Lower leg skin (tissue), 4 donors: ENCODE data around the gene CD226. TPM values are rescaled to one million over a fixed set of nuclear protein-coding genes. Genes with fewer than 3 reads are reported as not detected.

Experiments used
- DNase-seq, 2 donors: peaks; one replicate each; pipeline ENCODE4 v3.0.0-alpha.2; 2019; ENCODE audit warnings: low spot score in 2 of 2
- H3K4me3 ChIP-seq: fragments of 200-600 bp; sonication (generic); 2 replicates; pipeline ENCODE4 v1.5.1; 2017; ENCODE audit warnings: mild to moderate bottlenecking, low read depth; ENCODE audit not compliant: poor library complexity, severe bottlenecking
- CTCF ChIP-seq, 3 donors: fragments of 450-650 bp; IDR thresholded peaks; one replicate each; pipeline ENCODE4 v1.5.1; 2016; ENCODE audit warnings: antibody characterized with exemption in 3 of 3, mild to moderate bottlenecking in 3 of 3, moderate library complexity in 2 of 3
- POLR2A ChIP-seq, 2 donors: fragments of 450-650 bp; IDR thresholded peaks; one replicate each; pipeline ENCODE4 v1.6.1; 2016 to 2017; ENCODE audit warnings: antibody characterized with exemption in 2 of 2, mild to moderate bottlenecking in 1 of 2, moderate library complexity in 1 of 2
- WGBS, 2 donors: methylation state at CpG; one replicate each; pipeline ENCODE4 v1.1.5; 2018; 5-methylcytosine and 5-hydroxymethylcytosine counted together
- intact Hi-C: fragments of 100-400 bp; cut with DNase I; formaldehyde crosslinking; loops from one replicate; pipeline ENCODE4 v1.15.0; 2023; ENCODE audit warnings: low total_unique reads
- total RNA-seq, 4 donors: library from RNA; depleted of rRNA; stranded (reverse); fragments of >200 nt; gene quantifications; one replicate each; pipeline ENCODE4 v1.1.0, GENCODE V29; 2016

CD226 gene
- total RNA-seq = under 1 TPM in 3 of 4 donors, not detected in 1; 0.13 to 0.29 (median 0.26) TPM

GRCh38 chr18:69947361-69948133 lies at the start of gene CD226:
Gene CD226, minus strand, starts transcription at chr18:69947873. Its CDS starts 467 bp downstream, at chr18:69947406.
- no peak within 1 kb of the TSS for H3K4me3 ChIP-seq
- 67% methylated on average over 7 of the region's 7 CpGs for WGBS, 2 donors
- DNase-seq = no peak
- TF ChIP-seq CTCF (IDR thresholded peaks at IDR 0.05) = no peak
- no peak for TF ChIP-seq POLR2A (IDR thresholded peaks at IDR 0.05)
- intact Hi-C loops = no loop called here

GRCh38 chr18:69996951-69997798 lies 49.5 kb upstream of the CD226 start:
- whole genome bisulfite sequencing, 2 donors = 79 to 87% methylated on average over 7 of the region's 7 CpGs
- no peak for TF ChIP-seq CTCF (IDR thresholded peaks at IDR 0.05)
- TF ChIP-seq POLR2A (IDR thresholded peaks at IDR 0.05) = no peak
- intact Hi-C loops = no loop called here

GRCh38 chr18:69996417-69996816 lies 48.7 kb upstream of the CD226 start:
- 85 to 94% methylated on average over 2 of the region's 2 CpGs for WGBS, 2 donors
- no peak overlapping the region for H3K4me3 ChIP-seq
- intact Hi-C loops = no loop called here
- TF ChIP-seq CTCF (IDR thresholded peaks at IDR 0.05) = no peak
- TF ChIP-seq POLR2A (IDR thresholded peaks at IDR 0.05) = no peak
- DNase-seq = no peak

More at GRCh38 chr18:69996951-69997798, 49.5 kb upstream of the CD226 start:
- no peak overlapping the region for H3K4me3 ChIP-seq
- no peak for DNase-seq

- 82 to 88% methylated on average over 3 of the region's 3 CpGs for WGBS, 2 donors
- no peak for DNase-seq
- TF ChIP-seq POLR2A (IDR thresholded peaks at IDR 0.05) (no peak), CTCF (IDR thresholded peaks at IDR 0.05) (no peak)
- no peak overlapping the region for H3K4me3 ChIP-seq
- intact Hi-C loops = no loop called here
Observed at GRCh38 chr18:69995774-69996173, 48.1 kb upstream of the CD226 start.

GRCh38 chr18:69992776-69993175 lies 45.1 kb upstream of the CD226 start:
- intact Hi-C loops = no loop called here
- TF ChIP-seq CTCF (IDR thresholded peaks at IDR 0.05) (no peak), POLR2A (IDR thresholded peaks at IDR 0.05) (no peak)
- no peak overlapping the region for H3K4me3 ChIP-seq
- 57 to 75% methylated on average over 1 of the region's 1 CpG for WGBS, 2 donors
- no peak for DNase-seq
